HG02840 (cell line): Measurements from ENCODE around the gene EOLA1.
"Not testable (repeated sequence)": the region's sequence is repeated elsewhere in the genome, so short reads cannot be mapped to it uniquely, and the experiment has no call there.

ENCODE experiments used
- ATAC-seq: cut with Tn5 transposase; IDR thresholded peaks from one replicate; pipeline ENCODE4 v1.9.1; 2021; ENCODE audit warnings: mild to moderate bottlenecking, moderate library complexity, moderate number of reproducible peaks; ENCODE audit not compliant: unreplicated experiment, low FRiP score

Gene EOLA1

GRCh38 chrX:149585631-149586030 is 44.8 kb downstream of the EOLA1 start:
- ATAC-seq: not testable (repeated sequence)

DNA sequence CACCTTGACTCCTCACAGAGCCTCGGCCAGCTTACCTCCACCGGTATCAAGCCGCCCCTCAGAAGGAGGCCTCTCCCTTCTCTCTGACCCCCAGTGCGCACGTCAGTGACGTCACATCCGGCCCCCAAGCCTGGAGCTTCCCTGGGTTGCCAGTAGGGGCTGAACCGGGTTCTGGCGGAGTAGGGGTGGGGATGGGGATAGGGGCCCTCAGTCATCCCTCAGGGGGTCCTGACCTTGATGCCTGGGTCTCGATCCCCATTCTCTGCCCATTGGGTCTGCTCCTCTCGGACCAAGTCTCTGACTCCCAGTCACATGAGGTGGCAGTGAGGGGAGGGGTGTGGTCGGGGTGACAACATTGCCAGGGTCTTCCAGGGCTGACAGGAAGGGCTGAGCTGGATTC is 46.5 kb downstream of the EOLA1 start, which contains the start of gene MAGEA9B:
TSS of gene MAGEA9B (minus strand) at position 101 of the 400 bp plus-strand sequence. CDS start 4,280 bp downstream, outside the sequence.
- ATAC-seq: not testable (repeated sequence)

DNA sequence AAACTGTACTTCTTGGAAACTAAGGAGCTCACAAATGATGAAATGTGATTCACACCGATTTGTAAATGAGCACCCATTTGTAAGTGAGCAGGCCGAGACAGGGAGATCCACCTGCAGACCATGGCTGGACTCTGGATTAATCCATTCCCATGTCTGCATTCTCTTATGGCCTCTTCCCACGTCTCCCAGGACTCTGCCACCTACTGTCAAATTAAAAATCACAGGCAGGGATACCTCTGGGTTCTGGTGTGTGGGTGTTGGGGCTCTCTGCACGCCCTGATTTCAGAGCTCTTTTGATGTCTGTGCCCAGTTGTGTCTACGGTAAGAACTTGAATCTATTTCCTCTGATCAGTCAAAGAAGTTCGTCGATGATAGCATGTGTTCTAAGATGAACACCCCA is 50.2 kb downstream of the EOLA1 start:
- ATAC-seq: not testable (repeated sequence)

- not testable (repeated sequence) for ATAC-seq
These were observed 54.4 kb downstream of the EOLA1 start, which contains the start of gene HSFX2 for GRCh38 chrX:149595214-149595613. Gene HSFX2 (minus strand): TSS chrX:149595314. CDS start chrX:149594700, 614 bp downstream.

GRCh38 chrX:149595943-149596342 is 55.1 kb downstream of the EOLA1 start:
- ATAC-seq: not testable (repeated sequence)
